Epithelial cell of proximal tubule (primary cell): ENCODE measurements around the gene B3GAT1. TPM values are rescaled to one million over a fixed set of nuclear protein-coding genes. Genes with fewer than 3 reads are reported as not detected.

ENCODE experiments used
- DNase-seq: peaks from one replicate; pipeline ENCODE4 v3.0.0-alpha.2; 2011; ENCODE audit warnings: low read depth
- H3K4me3 ChIP-seq: 2 replicates; pipeline ENCODE4 v1.5.1; 2011; ENCODE audit warnings: low read depth, mild to moderate bottlenecking, low read length
- CTCF ChIP-seq: conservative IDR thresholded peaks from 2 replicates; pipeline ENCODE4 v1.5.1; 2012; ENCODE audit warnings: low read depth, mild to moderate bottlenecking, low read length
- total RNA-seq: library from RNA; depleted of rRNA; stranded (reverse); fragments of >200 nt; gene quantifications from 2 replicates; pipeline ENCODE4 v1.2.3, GENCODE V29; 2015

Gene B3GAT1
- total RNA-seq, 1 donor from 2014 or later = not detected

- no peak for DNase-seq
- no peak for TF ChIP-seq CTCF
Observed at GRCh38 chr11:134358165-134358855, 53.7 kb downstream of the B3GAT1 start.

GRCh38 chr11:134357545-134357839 is 54.5 kb downstream of the B3GAT1 start:
- no peak overlapping the region for H3K4me3 ChIP-seq
- DNase-seq = no peak
- TF ChIP-seq CTCF = no peak

More at GRCh38 chr11:134358165-134358855, 53.7 kb downstream of the B3GAT1 start:
- no peak overlapping the region for H3K4me3 ChIP-seq

- no peak for TF ChIP-seq CTCF
- H3K4me3 ChIP-seq = no peak overlapping the region
- no peak for DNase-seq
Observed at GRCh38 chr11:134356656-134357544, 55.1 kb downstream of the B3GAT1 start.

- no peak overlapping the region for H3K4me3 ChIP-seq
- TF ChIP-seq CTCF = no peak
- DNase-seq = no peak
Observed at GRCh38 chr11:134355656-134356055, 56.4 kb downstream of the B3GAT1 start.

GRCh38 chr11:134355136-134355535 is 56.9 kb downstream of the B3GAT1 start:
- TF ChIP-seq CTCF = no peak
- DNase-seq = no peak
- no peak overlapping the region for H3K4me3 ChIP-seq

GRCh38 chr11:134352111-134352510 is 59.9 kb downstream of the B3GAT1 start:
- DNase-seq = no peak
- TF ChIP-seq CTCF = no peak
- no peak overlapping the region for H3K4me3 ChIP-seq
